ENCODE measurements around the gene RGS6.

RGS6 gene

DNA sequence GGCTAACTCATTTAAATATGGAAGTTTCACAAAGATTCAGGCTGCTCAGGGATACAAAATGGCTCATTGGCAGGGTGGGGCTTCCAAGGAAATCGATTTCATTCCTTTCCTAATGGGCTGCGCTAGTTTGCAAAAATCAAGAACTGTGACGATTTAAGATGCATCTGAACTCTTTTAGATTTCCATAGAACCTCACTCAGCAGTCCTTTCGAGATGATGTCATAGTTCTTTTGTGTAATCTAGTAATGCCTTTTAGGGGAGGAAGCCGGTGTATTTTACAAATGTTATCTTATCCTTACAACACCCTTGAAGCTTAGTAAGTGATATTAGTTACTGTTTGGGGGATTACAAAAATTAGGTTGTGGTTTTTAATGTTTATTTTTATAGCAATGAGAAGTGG lies 239.8 kb downstream of the RGS6 start:
- FAIRE-seq, result no peak

DNA sequence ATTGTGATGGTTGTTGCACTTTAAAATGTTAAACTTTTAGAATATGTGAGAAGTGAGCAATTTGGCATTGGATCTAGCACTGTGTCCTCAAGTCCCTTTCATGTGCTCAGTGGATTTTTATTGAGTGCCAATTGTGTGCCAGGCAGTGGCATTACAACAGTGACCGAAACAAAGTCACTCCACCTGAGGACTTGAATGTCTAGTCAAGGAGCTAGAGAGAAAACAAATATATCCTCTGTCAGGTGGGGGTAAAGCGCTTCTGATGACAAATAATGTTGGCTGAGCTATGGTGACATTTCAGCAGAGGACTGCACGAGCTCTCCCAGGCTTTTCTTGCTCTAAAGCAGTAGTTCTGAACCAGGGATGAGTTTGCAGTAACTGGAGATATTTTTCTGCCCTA lies 240.4 kb downstream of the RGS6 start:
- no peak for FAIRE-seq

DNA sequence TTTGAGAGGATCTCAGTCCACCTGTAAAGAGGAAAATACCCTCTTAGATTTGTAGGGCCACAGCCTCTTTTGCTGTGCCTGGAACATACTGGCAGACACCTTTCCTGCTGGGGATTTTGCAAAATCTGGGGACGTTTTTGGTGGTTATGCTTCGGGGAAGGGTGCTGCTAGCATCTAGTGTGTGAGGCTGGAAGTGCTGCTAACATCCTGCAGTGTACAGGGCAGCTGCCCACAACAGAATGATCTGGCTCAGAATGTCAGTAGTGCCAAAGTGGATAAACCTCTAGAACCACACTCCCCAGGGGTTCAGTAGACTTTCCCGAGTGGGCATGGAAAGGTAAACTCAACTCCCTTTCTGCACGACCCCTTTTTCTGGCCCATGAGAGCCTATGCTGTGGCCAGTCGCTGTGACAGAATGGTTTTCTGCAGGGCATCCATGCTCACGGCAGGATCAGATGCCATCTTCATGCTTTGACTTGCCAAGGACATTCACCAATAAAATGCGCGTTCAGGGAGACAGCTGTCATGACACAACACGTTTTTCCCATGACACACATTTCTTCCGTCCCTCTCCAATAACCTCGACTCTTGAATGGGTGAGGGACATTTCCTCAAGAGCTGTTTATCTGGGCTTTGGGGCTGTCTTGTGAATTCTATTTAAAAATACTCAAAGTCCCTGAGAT lies 240.9 kb downstream of the RGS6 start:
- FAIRE-seq, result no peak

DNA sequence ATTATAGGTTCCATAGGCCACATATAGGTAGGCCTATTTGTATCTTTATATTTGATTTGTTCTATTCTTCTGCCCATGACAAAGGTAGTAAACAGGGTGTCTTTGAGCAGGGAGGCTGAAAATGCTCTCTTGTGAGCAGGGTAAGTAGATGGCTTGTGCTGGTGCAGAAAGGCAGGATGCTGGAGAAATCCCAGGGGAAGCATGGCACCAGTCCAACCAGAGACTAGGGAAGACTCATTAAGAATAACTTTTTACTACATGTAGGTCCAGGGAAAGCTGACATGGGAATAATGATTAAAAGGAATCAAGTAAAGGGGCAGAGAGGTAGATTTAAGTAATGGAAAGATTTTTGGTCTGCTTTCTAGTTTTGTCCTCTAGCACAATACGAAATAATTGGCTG lies 245.0 kb downstream of the RGS6 start:
- FAIRE-seq, result no peak

DNA sequence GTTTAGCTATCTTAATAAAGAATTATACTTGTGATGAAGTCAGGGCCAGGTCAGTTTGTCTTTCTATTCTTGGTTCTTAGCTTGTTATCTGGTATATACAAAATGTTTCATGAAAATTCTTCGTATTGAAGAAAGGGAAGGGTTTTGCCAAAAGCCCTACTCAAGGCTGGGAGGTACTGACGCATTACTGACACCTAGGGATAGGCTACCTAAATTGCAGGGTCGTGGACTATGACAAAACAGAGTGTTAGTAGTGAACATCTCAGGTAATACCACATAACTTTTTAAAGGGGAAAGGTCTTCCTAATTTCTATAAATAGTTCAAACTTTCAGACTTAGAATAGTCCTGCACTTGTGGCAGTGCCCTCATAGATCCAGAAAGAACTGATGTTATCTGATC lies 246.3 kb downstream of the RGS6 start:
- FAIRE-seq, result no peak

DNA sequence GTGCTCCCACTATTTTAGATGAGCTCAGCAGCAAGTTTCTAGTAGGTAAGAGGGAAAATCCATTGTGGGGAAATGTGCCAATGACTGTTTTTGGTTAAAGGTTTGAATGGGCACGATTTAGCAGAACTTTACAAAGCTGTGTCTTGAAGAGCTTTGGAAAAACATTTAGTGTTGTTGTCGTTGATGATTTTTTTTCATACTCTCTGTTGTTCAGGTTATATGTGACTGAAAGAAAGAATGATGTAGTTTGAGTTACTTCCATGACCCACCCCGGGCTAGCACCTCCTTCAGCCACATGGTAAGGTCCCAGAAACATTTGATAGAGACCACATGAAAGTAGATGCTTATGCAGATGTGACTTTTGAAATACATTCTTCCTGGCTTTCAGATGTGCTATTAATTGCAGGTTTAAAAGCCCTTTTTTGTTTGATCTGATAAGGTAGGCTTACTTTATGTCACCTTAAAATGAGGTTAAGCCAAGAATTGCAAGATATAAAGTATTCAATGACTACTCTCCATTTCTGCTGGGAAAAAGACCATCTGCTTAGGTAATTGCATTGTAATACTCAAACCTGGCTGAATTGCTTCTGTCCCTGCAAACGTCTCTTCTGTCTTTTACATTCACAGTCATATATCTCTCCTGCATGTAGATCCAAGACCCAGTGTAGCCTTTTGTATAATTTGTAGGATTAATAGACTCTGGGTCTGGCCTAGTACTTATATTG lies 250.6 kb downstream of the RGS6 start:
- no peak for FAIRE-seq

DNA sequence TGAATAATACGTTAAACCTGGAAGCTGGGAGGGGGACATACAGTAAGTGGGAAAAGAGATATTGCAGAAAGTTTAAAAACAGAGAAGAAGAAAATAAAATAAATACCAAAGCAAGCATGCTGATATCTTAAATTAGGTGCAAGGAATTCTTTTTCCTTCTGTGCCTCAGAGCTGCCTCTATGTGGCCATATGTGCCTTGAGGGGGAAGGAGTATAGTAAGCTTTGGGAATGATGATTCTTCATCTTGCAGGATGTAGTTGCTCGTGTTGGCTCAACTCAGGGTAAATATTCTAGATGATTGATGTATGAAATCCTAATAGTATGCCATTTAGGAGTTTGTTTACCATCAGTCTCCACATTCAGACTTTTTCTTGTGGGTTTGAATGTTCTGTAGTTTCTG lies 251.4 kb downstream of the RGS6 start:
- no peak for FAIRE-seq

DNA sequence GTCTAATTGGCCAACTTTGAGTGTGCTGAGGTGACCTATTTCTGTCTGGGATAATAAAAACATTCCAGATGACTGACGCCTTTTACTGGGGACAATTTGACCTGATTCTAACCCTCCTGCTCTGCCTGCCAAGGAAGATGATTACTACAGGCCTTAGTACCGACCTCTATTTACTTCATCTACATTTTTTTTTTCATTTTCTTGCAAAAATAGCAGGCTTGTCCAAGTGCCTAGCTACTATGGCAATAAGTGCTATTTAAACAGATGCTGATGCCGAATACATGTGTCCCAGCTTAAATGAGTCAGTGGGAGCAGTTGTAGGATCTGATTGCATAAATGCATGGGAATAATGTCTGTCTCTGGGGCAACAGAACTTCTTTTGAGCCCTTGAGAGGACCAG lies 254.3 kb downstream of the RGS6 start:
- no peak for FAIRE-seq

DNA sequence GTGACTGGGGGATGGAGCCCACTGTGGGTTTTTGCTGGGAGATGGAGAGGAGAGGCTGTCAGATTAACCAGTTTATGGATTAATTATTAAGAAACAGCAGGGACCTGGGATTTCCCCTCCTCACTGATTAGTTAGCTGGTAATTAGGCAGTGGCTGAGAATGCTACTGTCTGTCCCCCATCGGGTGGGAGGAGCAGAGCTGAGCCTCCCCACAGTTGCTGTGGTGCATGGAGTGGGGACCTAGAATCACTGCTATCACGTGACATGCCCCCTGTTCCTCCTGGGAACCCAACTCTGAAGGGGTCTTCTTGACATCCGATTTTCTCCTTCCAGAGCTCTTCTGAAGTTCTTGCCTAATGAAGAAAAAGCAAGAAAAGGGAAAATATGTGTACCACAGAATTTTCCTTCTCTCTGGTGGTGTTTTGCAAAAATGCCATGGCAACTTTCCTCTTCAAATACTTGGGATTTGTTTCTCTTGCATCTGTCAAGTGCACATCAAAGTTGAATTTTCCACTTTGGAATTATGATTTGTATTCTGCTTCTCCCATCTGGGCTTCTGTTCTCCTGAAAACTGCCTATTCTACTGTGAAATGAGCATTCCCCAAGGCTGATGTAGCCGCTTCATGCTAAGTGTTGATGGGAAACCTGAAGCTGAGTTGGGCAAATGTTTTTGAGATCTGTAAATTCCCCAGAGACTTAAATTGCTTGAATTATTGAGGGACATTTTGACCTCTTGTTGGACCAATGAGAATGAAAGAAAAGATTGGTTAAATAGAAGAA lies 264.2 kb downstream of the RGS6 start:
- no peak for FAIRE-seq

DNA sequence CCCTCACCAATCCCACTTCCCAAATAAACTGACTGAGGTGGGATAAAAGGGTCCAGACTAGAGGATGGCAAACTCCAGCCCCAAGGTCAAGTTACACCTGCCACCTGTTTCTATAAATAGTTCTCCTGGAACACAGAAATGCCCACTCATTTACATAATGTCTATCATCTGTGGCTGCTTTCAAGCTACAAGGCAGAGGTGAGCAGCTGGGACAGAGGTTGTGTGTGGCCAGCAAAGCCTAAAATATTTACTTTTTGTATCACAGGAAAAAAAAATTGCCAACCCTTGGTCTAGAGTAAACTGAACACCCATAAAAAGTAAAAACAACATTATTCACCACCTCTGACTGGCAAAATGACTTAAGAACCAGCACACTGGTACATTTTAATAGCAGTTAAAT lies 269.4 kb downstream of the RGS6 start:
- no peak for FAIRE-seq

DNA sequence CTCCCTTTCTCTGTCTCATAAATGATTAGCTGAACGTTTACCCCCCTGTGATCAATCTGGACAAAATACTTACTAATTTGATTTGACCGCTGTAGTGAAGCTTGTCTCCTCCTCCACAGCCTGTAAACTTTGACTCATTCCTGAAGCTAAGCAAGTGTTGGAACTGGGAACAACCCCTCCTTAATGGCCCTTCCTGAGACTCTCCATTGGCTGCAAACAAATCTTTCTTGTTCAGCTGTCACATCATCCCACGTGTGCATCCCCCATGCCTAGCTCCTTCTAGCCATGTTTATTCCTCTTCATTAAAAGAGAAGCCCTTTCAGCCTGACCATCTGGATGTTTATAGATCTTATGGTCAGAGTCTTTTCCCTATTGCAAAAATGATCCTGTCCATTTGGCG lies 281.2 kb downstream of the RGS6 start:
- no peak for FAIRE-seq

DNA sequence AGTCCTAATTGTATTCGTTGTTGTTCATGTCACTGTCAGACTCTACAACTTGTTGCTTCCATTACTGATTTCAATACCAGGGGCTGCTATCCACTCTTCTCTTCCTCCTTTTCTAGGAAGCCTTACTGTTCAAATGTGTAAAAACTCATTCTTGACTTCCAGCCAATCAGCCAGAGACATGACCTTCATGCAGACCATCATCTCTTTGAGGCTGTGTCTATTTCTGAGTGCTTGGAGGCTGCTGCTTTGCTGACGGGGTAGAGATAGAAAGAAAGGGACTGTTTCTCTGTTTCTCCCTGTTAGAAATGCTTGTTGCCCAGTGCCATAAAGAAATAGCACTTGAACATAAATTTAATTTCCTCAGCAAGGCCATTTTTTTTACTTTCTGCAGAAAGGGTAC lies 282.9 kb downstream of the RGS6 start:
- FAIRE-seq, result no peak

DNA sequence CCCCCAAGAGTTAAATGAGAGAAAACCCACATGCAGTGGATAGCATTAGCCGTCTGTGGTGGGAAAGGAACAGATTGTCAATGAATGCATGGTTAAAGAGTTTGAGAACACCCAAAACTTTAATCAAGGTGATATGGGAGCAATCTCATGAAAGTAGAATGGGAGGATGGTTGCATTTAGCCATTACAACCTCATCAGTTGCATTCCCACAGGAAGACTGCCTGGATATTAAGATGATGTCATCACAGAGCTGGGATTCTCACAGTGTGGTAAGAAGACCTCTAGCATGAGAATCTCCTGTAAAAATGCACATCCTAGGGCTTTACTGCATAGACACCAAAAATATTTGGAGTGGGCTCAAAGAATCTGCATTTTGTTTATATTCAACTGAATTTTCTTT lies 284.9 kb downstream of the RGS6 start:
- no peak for FAIRE-seq

DNA sequence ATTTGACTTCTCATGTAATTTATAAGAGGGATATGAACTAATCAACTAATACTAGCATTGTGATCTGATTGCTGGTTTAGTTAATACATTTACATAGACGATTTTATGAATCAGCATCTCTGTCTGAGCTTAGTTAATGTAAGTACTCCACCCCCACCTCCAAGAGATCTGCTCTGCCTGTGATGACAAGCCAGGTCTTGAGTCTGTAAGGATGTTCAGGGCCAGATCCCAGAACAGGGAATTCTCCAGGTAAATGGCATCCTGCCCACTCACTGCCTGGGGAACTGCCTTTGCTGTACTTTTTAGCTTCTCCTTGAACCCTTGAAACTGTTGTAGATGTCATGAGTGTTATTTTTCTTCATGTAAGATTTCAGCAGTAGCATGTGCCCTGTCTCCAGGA lies 289.8 kb downstream of the RGS6 start:
- FAIRE-seq, result no peak

DNA sequence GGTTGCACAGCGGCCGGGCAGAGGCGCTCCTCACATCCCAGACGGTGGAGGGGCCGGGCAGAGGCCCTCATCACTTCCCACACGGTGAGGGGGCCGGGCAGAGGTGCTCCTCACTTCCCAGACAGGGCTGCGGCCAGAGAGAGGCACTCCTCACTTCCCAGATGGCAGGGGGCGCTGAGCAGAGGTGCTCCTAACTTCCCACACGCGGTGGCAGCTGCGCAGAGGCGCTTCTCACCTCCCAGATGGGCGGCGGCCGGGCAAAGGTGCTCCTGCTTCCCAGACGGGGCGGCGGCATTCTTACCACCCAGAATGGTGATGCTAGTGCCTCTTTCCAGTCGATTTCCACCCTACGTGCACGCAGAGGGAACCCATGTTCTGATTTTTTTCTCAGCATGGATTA lies 304.4 kb downstream of the RGS6 start:
- no peak for FAIRE-seq

DNA sequence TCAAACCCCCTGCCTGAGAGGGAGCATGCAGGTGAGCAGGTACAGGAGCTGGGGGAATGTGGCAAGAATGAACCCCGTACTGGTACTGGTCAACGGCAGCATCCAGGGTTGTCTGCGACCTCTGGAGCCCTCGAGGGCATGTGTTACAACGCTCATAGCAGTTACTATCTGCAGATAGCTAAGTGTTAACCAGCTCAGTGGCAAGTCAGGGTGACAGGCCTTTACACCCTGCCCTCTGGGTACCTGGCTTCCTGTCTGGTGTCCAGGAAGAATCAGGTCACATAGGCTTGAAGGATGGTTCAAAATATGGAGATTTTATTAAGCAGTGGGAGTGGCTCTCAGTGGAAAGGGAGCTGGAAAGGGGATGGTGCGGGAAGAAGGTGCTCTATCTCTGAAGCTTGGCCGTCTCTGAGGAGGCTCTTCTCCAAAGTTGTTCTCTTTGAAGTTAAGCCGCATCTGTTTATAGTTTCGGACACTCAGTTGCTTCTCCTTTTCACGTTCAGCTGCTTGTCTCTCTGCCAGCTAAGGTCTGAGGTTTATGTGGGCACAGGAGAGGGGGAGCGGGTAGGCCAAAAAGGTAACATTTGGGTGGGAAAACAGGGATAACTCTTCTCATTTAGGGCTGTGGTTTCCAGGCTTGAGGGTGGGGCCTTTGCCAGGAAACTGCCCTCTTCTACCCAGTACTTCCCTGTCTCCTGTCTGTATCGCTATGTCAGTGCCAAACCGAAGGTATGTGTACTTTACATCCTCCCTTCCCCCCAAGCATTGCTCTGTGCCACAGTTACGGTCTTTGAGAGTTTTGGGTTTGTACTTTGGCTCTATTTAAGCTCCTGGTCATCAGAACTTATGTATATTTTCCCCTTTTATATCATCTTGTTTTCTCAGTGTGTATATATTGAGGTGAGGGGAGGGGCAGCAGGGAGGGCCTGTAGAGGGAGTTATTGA lies 305.8 kb downstream of the RGS6 start:
- FAIRE-seq, result no peak

DNA sequence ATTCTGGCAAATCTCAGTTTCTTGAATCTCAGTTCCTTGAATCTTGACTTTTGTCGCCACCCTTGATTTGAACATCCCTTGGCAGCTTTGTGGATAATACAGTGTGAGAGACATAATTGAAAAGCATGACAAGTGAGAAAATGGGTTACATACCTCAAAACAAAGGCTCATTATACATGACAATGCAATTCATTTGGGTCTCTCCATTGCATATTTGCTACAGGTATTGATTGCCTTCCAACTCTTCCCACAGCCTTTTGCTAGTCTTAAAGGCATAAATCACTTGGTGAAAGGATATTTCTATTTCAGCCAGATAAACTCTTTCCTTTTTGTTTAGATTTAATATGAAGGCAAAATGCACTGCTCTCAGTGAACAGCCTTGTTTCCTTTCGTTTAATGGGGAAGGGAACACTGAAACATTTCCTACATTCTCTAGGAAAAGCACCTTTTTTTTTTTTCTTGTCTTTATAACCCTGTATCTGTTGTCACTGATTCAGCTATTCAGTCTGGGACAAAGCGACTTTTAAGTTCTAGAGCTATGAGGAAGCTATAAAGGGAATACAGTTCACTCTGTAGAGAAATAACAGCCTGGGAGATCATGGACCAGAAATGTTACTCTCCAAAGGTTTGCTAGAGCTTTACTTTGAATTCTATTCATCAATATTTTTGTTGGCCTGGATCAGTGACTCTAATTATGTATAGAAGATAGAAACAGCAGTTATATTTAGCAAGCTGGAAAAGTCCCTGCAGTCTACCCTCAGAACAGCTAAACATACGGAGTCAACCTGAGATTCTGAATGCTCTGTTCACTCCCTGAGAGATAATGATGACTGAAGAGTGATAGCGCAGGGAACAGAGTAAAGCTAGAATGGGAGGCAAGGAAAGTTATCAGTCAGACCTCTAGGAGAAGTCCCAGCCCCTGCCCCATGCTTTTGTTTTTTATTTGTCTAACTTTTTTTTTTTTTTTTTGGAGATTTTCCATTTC lies 311.4 kb downstream of the RGS6 start:
- FAIRE-seq, result no peak

DNA sequence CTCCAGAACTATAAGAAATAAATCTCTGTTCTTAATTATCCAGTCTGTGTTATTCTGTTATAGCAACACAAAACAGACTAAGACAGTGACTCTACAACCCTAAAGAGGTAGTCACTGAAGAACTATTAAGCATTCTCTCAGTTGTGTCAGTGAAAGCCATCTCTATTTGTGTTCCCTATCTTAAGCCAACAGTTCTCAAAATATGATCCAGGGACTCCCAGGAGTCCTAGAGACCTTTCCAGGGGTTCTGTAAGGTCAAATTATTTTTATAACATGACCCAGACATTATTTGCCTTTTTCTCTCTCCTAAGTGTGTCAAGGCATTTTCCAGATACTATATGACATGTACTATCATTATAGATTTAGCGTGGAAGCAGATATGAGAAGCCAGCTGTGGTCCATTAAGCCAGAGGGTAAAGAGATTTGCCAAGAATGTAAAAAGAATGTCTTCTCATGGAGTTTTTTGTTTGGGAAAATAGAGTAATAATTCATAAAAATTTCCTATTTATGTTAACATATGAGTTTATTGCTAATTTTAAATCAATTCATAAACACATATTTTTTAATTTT lies 315.8 kb downstream of the RGS6 start:
- FAIRE-seq, result no peak

DNA sequence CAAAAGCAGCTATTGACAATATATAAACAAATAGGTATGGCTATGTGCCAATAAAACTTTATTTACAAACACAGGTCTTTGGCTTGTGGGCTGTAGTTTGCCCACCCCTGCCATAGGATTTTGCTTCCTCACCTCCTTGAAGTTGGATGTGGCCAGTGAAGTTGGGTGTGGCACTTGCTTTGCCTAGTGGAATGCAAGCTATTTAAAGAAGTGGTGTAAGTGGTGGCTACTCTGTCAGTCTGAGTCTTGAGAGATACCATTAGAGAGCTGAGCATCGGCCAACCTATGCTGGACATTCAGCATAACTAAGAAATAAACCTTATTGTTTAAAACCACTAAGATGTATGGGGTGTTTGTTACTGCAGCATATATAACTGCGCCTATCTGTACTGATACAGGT lies 321.3 kb downstream of the RGS6 start:
- no peak for FAIRE-seq

DNA sequence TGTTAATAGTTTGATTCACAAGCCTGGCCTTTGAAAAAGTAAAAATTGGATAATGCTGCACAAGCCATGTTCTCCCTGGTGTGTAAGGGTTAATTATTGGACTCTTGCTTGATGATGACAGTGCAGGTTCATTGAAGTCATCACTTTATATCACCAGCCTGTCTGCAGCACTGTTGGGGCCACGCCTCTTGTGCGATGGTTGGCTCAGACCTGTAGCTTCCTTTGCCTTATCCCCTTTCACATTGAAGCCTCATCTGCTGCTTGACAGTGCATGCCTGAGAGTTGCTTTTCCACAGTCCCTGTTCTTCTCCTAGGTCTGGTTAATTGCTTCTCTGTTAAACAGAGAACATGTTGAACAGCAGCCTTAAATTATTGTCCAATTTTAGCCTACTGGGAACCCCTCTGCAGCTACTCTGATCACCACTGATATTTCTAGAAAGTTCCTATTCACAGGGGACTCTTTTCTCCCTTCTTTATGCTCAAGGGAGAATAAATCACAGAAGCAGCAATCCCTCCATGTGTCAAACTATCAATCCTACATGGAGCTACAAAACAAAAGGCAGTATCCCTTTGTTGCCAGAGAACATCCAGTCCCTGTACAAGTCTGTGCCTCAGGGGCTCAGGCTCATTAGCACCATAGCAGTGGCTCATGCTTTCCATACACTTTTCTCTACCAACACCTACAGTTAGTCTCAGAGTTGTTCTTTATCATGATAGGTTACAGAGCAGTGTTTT lies 322.1 kb downstream of the RGS6 start:
- no peak for FAIRE-seq

Measured in TTC549 (cell line).